GM06990 (cell line): ENCODE results near the gene OSTN.

ENCODE experiments used
- DNase-seq: peaks from one replicate; pipeline ENCODE4 v3.0.0-alpha.2; 2011; ENCODE audit not compliant: insufficient read length; ENCODE audit errors: extremely low read depth
- H3K27me3 ChIP-seq: replicated peaks from 2 replicates; pipeline ENCODE4 v1.6.0; 2011; ENCODE audit warnings: low read length; ENCODE audit not compliant: control insufficient read depth, insufficient read depth
- H3K36me3 ChIP-seq: 2 replicates; pipeline ENCODE4 v1.5.1; 2011; ENCODE audit warnings: low read length; ENCODE audit not compliant: control insufficient read depth, insufficient read depth
- H3K4me3 ChIP-seq: replicated peaks from 2 replicates; pipeline ENCODE4 v1.5.1; 2011; ENCODE audit warnings: low read depth, mild to moderate bottlenecking, control low read depth, low read length
- CTCF ChIP-seq: IDR thresholded peaks from 2 replicates; pipeline ENCODE4 v1.5.1; 2011; ENCODE audit warnings: low read length, control low read depth, mild to moderate bottlenecking, inconsistent platforms; ENCODE audit not compliant: insufficient read depth, poor library complexity, severe bottlenecking

Gene OSTN

GRCh38 chr3:191198932-191199331 lies at the start of gene OSTN:
OSTN (plus strand) TSS chr3:191199241; CDS start chr3:191212533, 13,292 bp downstream.
- TF ChIP-seq CTCF, result no peak
- no peak for DNase-seq

GRCh38 chr3:191151653-191152052 lies 47.4 kb upstream of the OSTN start:
- no peak for DNase-seq
- Histone ChIP-seq H3K27me3 (no peaks in the 10 kb centered on the region), H3K36me3 (no peaks in the 10 kb centered on the region), H3K4me3 (no peak overlapping the region)
- no peak for TF ChIP-seq CTCF

More at GRCh38 chr3:191198932-191199331, at the start of gene OSTN:
- no peak within 1 kb of the TSS for H3K4me3 ChIP-seq
- H3K27me3 ChIP-seq, result no peaks in the 10 kb centered on the region
- H3K36me3 ChIP-seq, result no peaks in the 10 kb centered on the region

- Histone ChIP-seq H3K4me3 (no peak overlapping the region), H3K36me3 (no peaks in the 10 kb centered on the region), H3K27me3 (no peaks in the 10 kb centered on the region)
- TF ChIP-seq CTCF, result no peak
- no peak for DNase-seq
Observed at GRCh38 chr3:191154827-191155226, 44.2 kb upstream of the OSTN start.

GRCh38 chr3:191158247-191158646 lies 40.8 kb upstream of the OSTN start:
- Histone ChIP-seq H3K36me3 (no peaks in the 10 kb centered on the region), H3K4me3 (no peak overlapping the region), H3K27me3 (no peaks in the 10 kb centered on the region)
- DNase-seq, result no peak
- no peak for TF ChIP-seq CTCF

- no peaks in the 10 kb centered on the region for H3K36me3 ChIP-seq
- no peaks in the 10 kb centered on the region for H3K27me3 ChIP-seq
- no peak overlapping the region for H3K4me3 ChIP-seq
- no peak for DNase-seq
- TF ChIP-seq CTCF, result no peak
Observed at GRCh38 chr3:191158815-191159214, 40.2 kb upstream of the OSTN start.

GRCh38 chr3:191165802-191166201 lies 33.2 kb upstream of the OSTN start:
- H3K36me3 ChIP-seq, result no peaks in the 10 kb centered on the region
- no peaks in the 10 kb centered on the region for H3K27me3 ChIP-seq
- no peak for DNase-seq
- TF ChIP-seq CTCF, result no peak
- no peak overlapping the region for H3K4me3 ChIP-seq
